Breast epithelium (tissue), 4 donors: ENCODE data around the gene RAMACL. TPM values are rescaled to one million over a fixed set of nuclear protein-coding genes. Genes with fewer than 3 reads are reported as not detected.

Source experiments
- DNase-seq, 2 donors: peaks; one replicate each; pipeline ENCODE4 v3.0.0-alpha.2; 2019; ENCODE audit warnings: low spot score in 2 of 2
- H3K27ac ChIP-seq, 2 donors: fragments of 200-600 bp; sonication (generic) in 1 of 2; one replicate each; pipeline ENCODE4 v1.5.1; 2016 to 2019; ENCODE audit warnings: mild to moderate bottlenecking in 1 of 2
- H3K27me3 ChIP-seq, 2 donors: fragments of 200-600 bp; sonication (generic) in 1 of 2; one replicate each; pipeline versions ENCODE4 v1.5.1 to v1.6.0; 2017 to 2019; ENCODE audit warnings: control low read depth in 1 of 2, mild to moderate bottlenecking in 1 of 2
- H3K36me3 ChIP-seq: fragments of 200-600 bp; one replicate; pipeline ENCODE4 v1.5.1; 2019
- H3K4me1 ChIP-seq, 2 donors: fragments of 200-600 bp; sonication (generic); one replicate each; pipeline ENCODE4 v1.5.1; 2016 to 2019; ENCODE audit warnings: control low read depth in 1 of 2
- H3K4me3 ChIP-seq, 3 donors: fragments of 200-600 bp; sonication (generic); 1 replicate in 2 of 3; 2 replicates in 1 of 3; pipeline ENCODE4 v1.5.1; 2016 to 2019; ENCODE audit warnings: mild to moderate bottlenecking in 3 of 3, moderate library complexity in 2 of 3
- H3K9me3 ChIP-seq, 2 donors: fragments of 200-600 bp; sonication (generic) in 1 of 2; one replicate each; pipeline ENCODE4 v1.5.1; 2016 to 2019; ENCODE audit warnings: control low read depth in 1 of 2
- POLR2A ChIP-seq: fragments of 450-650 bp; IDR thresholded peaks from one replicate; pipeline ENCODE4 v1.6.1; 2016; ENCODE audit warnings: antibody characterized with exemption, mild to moderate bottlenecking, moderate library complexity
- POLR2AphosphoS5 ChIP-seq, 3 donors: sonication (generic); formaldehyde crosslinking; IDR thresholded peaks; one replicate each; pipeline ENCODE4 v1.6.1; 2017; ENCODE audit warnings: antibody characterized with exemption in 3 of 3
- intact Hi-C: fragments of 100-400 bp; cut with DNase I; formaldehyde crosslinking; loops from one replicate; pipeline ENCODE4 v1.15.1; 2023; ENCODE audit warnings: low total_unique reads
- total RNA-seq, 3 donors: library from RNA; depleted of rRNA; stranded (reverse); fragments of >200 nt; gene quantifications; one replicate each; pipeline ENCODE4 v1.1.0, GENCODE V29; 2016
- TF ChIP-seq, protein P1 (sequence below), 3 donors: fragments of 450-650 bp; IDR thresholded peaks; one replicate each; pipeline ENCODE4 v1.5.1; 2016 to 2017; ENCODE audit warnings: antibody characterized with exemption in 3 of 3, mild to moderate bottlenecking in 3 of 3, moderate library complexity in 3 of 3

The RAMACL gene
- total RNA-seq, 3 donors from 2014 or later: 2.5 to 13.4 (median 2.6) TPM

DNA sequence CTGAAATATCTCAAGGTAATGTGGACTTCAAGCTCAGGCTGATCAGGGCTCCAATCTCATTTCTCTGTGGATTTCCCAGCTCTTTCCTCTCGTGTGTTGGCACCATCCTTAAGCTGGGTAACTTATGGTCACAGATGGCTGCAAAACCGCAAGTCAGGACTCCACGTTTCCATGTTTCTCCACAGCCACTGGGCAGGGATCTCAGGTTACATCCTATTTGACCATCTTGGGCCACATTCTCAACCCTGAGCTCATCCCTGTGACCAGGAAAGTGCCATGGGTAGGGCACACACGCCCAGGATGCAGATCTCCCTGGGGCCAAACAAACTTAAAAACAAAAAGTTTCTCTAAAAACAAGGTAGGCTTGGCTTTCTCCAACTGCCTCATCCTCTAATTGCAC is 25.2 kb upstream of the RAMACL start:
- Histone ChIP-seq H3K27ac (no peak overlapping the region), H3K9me3 (no peaks in the 10 kb centered on the region), H3K4me3 (no peak overlapping the region), H3K4me1 (peaks cover 0 to 3% of the 10 kb centered on the region in 2 donors), H3K27me3 (no peaks in the 10 kb centered on the region), H3K36me3 (no peaks in the 10 kb centered on the region)
- DNase-seq: no peak
- intact Hi-C loops: no loop called here
- TF ChIP-seq POLR2AphosphoS5 (IDR thresholded peaks at IDR 0.05) (no peak), POLR2A (no peak)
- TF ChIP-seq, protein P1, sequence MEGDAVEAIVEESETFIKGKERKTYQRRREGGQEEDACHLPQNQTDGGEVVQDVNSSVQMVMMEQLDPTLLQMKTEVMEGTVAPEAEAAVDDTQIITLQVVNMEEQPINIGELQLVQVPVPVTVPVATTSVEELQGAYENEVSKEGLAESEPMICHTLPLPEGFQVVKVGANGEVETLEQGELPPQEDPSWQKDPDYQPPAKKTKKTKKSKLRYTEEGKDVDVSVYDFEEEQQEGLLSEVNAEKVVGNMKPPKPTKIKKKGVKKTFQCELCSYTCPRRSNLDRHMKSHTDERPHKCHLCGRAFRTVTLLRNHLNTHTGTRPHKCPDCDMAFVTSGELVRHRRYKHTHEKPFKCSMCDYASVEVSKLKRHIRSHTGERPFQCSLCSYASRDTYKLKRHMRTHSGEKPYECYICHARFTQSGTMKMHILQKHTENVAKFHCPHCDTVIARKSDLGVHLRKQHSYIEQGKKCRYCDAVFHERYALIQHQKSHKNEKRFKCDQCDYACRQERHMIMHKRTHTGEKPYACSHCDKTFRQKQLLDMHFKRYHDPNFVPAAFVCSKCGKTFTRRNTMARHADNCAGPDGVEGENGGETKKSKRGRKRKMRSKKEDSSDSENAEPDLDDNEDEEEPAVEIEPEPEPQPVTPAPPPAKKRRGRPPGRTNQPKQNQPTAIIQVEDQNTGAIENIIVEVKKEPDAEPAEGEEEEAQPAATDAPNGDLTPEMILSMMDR (IDR thresholded peaks at IDR 0.05): no peak

- Histone ChIP-seq H3K27ac (no peak overlapping the region), H3K36me3 (no peaks in the 10 kb centered on the region), H3K4me1 (peaks cover 0 to 3% of the 10 kb centered on the region in 2 donors), H3K9me3 (no peaks in the 10 kb centered on the region), H3K27me3 (no peaks in the 10 kb centered on the region), H3K4me3 (no peak overlapping the region)
- no peak for DNase-seq
- intact Hi-C loops: no loop called here
- no peak for TF ChIP-seq POLR2AphosphoS5 (IDR thresholded peaks at IDR 0.05)
- TF ChIP-seq, protein P1 (IDR thresholded peaks at IDR 0.05): no peak
- TF ChIP-seq POLR2A: no peak
These were observed 23.6 kb upstream of the RAMACL start for GRCh38 chr6:166610069-166610468.

DNA sequence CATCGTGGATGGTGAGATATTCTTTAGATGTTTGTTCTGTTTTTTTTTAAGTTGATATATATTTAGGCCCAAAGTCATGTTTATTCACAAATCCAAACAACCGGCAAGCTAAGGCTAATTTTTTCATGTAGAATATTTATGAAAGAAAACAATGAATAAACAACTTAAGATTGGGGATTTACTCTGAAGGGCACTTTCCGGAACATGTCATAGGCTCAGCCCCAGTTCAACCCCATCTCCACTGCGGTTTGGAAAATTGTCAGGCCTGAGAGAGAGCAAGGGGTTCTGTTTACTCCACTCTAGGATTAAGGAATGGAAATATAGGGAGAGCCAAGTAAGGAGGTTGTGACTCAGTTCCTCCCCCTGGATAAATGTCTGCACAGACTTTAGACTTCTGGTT is 22.3 kb upstream of the RAMACL start:
- H3K27me3 ChIP-seq: no peaks in the 10 kb centered on the region
- peaks cover 0 to 3% of the 10 kb centered on the region in 2 donors for H3K4me1 ChIP-seq
- H3K27ac ChIP-seq: no peak overlapping the region
- intact Hi-C loops: no loop called here
- DNase-seq: no peak
- H3K36me3 ChIP-seq: no peaks in the 10 kb centered on the region
- H3K9me3 ChIP-seq: no peaks in the 10 kb centered on the region
- H3K4me3 ChIP-seq: no peak overlapping the region
- TF ChIP-seq POLR2A: no peak
- TF ChIP-seq, protein P1 (IDR thresholded peaks at IDR 0.05): no peak
- no peak for TF ChIP-seq POLR2AphosphoS5 (IDR thresholded peaks at IDR 0.05)

- Histone ChIP-seq H3K9me3 (no peaks in the 10 kb centered on the region), H3K27me3 (no peaks in the 10 kb centered on the region), H3K4me1 (no peaks in the 10 kb centered on the region), H3K4me3 (no peak overlapping the region), H3K27ac (no peak overlapping the region), H3K36me3 (no peaks in the 10 kb centered on the region)
- TF ChIP-seq POLR2AphosphoS5 (IDR thresholded peaks at IDR 0.05) (no peak), POLR2A (no peak)
- TF ChIP-seq, protein P1 (IDR thresholded peaks at IDR 0.05): no peak
- DNase-seq: no peak
- intact Hi-C loops: no loop called here
These were observed 19.3 kb upstream of the RAMACL start for GRCh38 chr6:166605752-166606151.

DNA sequence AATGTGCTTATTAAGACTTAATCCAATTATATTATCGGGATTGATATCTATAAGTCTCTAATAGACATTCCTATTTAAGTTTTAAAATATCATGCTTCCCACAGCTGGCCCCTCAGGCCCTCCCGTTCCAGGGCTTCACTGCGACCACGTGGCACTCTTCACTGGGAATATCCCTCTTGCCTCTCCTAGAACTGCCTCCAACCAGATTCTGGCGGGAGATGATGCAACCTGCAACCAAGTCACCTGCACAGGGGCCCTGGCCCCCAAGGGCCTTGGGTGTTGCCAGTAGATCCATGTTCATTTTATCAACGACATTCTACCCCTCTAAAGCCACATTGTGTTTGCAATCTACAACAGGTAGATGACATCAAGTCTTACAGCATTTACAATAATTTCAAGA is 18.4 kb upstream of the RAMACL start:
- H3K4me1 ChIP-seq: no peaks in the 10 kb centered on the region
- no peaks in the 10 kb centered on the region for H3K9me3 ChIP-seq
- intact Hi-C loops: no loop called here
- no peak overlapping the region for H3K4me3 ChIP-seq
- no peak for DNase-seq
- no peaks in the 10 kb centered on the region for H3K27me3 ChIP-seq
- no peak overlapping the region for H3K27ac ChIP-seq
- H3K36me3 ChIP-seq: no peaks in the 10 kb centered on the region
- TF ChIP-seq POLR2A (no peak), POLR2AphosphoS5 (IDR thresholded peaks at IDR 0.05) (no peak)
- TF ChIP-seq, protein P1 (IDR thresholded peaks at IDR 0.05): no peak
